Activated CD4-positive, alpha-beta T cell treated with anti-CD3 and anti-CD28 coated beads for 4 hours (primary cell): ENCODE measurements around the gene N4BP2.
A peak's percentile ranks its signal among the peaks of the same experiment; 100 is the strongest.

ENCODE experiments used
- DNase-seq, 2 donors: peaks; one replicate each; pipeline ENCODE4 v3.0.0-alpha.2; 2020

Gene N4BP2

DNA sequence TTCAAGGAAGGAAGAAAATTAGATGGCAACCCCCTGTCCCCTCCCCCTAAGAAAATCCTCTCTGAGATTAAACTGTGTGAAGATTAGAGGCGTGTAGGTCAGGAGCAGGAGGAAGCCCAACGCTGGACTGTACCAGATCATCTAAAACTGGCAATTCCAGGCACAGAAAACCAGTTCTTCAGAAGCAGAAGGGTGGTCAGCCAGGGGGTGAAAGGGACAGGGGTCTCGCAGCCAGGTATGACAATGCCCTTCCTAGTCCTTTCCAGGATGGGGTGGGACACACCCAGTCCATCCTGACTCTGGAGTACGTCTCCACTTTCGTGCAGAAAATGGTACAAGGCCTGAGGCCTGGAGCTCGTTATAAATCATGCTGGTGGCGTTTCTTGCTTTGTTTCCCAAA, 136.9 kb downstream of the N4BP2 start:
- no peak for DNase-seq

DNA sequence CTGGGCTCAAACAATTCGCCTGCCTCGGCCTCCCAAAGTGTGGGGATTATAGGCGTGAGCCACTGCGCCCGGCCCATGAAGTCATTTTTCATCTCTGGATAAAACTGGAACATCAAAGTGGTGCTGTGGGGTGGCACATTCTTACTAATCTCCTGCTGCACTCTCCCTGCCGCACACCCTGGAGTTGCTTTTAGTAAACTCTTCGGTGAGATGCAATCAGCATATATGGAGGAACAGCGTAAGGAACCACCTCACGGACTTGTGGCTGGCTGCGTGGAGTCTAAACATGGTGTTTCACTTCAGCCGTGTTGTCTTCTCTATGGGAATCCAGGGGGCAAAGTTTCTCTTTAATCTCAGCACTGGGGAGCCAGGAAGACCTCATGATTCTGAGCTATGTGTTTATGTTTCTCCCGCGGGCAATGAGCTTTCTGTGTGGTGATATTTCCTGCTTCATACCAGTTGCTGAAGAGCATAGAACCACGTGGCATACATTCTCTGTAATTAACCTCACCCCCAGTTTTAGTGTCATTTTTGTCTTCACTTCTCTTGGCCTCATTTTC, 138.0 kb downstream of the N4BP2 start:
- DNase-seq: no peak

- no peak for DNase-seq
Measured at GRCh38 chr4:40195182-40196177, 138.8 kb downstream of the N4BP2 start.

- no peak for DNase-seq
Measured at GRCh38 chr4:40196272-40196671, 139.6 kb downstream of the N4BP2 start.

DNA sequence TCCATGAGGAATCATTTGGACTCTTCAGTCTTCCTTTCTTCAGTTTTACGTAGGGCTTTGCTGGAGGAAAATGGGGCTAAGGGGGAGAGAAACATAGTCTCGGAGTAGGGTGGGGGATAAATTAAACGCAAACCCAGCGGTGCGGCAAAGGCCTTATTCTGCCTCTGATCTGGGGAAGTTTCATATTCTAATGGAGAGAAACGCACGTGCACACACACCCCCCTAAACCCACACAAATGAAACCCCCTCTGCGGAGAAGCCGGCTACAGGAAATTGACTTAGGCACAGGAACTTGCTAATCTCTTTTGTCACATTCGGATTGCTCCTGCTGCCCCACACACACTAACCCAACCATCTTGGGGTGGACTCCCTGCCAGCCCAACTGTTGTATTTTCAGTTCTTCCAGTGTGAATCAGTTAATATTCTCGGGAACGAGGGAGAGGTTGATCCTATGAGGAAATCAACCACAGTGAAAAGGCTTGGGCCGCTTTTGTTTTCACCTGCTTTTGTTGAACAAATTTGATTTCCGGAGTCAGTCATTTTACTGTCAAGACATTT, 140.2 kb downstream of the N4BP2 start, which contains the start of gene RHOH:
TSS of gene RHOH (plus strand) at position 308 of the 558 bp plus-strand sequence. CDS start 46,356 bp downstream, outside the sequence.
- DNase-seq: peak; percentile 77 to 80

DNA sequence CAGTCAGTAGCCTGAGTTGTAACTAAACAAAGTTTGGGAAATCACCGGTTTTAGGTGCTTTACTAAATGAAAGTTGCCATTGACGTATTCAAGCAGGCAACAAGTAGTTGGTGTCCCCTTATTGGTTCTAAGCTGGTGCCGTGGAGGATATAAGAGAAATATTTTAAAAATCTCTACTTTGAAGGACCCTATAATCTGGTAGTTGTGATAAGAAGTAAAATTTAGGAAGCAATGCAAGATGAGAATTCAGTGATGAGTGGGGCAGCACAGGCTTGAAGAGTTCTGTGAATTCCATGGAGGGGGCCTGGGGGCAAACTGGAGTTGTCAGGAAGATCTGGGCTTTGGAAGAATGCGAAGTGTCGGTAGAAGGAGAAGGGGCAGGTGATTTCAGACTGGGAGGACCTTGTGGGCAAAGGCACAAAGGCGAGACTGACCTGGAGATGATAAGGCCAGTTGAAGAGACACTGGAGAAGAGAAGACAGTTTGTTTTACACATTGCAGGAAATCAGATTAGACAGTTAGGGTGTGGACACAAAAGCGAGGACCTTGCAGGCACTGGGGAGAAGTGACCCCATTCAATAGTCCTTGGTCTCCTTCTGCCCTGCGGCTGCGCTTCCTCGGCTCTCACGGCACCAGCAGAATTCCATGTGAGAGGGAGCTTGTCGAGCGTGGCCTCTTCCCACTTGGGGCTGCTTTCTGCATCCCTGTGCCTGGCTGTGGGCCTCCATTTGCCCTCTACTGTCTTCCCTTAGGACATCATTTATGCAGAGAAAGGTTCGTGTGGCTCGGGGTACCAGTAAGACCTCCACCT, 141.4 kb downstream of the N4BP2 start:
- no peak for DNase-seq

GRCh38 chr4:40199179-40199670, 142.6 kb downstream of the N4BP2 start:
- DNase-seq: no peak

DNA sequence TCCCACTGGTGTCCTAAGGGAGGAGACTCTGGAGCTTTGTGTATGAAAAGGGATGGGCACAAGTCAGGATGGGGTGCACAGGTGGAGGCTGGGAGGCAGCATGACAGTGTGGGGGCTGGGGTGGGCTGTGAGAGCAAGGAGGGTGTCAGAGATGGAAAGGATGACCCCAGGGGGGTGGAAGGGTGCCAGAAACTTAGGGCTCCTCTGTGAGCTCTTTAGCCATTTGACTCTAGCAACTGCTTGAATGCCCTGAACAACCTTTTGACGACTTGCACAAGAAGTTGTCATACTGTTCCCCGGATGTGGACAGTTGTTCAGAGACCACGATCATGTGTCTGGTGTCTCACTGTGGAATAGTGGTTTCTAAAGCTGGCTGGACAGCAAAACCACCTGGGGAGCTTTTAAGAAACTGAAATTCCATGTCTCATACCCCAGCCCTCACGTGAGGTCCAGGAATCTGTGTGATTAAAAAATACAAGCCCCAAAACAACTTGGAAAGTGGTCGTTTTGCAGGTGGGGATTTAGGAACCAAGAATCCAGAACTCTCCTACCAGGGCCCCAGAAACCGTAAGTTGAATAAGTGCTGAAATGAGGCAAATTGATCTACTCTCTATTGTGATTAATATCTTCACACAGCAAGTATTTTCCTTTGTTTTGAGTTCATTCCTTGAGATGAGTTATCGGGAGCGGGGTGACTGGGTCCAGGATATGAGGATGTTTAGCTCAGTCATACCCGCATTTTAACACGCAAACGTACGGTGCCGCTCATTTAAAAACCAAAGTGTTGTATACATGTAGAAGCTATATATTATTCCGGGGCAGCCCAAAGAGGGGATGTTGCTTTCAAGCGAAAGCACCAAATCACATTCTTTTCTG, 143.6 kb downstream of the N4BP2 start:
- DNase-seq: peak; percentile 55 to 63

DNA sequence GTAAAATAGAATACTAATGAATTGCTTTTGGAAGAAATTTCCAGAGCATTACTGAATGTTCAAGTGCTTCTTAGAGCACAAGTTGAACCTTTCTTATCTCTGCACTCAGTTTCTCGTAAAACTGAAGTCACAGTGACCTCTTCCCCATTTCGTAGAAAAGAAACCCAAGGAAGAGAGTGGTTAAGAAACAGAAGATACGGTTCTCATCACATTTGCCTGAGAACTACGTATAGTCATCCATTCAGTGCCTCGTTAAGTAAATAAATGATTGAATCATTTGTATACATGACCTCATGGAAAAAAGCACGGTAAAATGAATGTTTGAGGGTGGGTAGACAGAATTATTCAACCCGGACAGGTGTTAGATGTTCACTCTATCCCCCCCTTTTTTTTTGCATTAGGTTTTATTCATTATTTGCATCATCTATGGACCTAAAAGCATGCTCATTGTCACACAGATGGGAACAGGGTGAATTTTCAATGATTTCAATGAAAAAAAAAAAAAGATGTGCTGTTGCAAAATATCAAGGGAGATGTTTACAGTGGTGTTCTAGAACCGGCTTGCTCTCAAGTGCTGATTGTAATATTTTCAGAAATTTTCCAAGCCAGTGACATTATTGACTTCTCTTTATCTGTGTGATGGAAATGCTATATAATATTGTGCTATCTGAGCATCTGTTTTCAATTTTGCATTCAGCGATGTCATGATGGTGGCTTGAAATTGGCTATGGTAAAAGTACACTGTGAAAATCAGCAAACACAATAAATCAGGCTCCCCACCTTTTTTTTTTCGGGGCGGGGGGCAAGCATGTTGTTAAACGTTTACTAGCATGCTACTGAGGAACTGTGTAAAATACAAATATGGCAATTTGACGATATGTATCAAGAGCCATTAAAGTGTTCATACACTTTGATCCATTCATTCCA, 144.5 kb downstream of the N4BP2 start:
- DNase-seq: no peak

- no peak for DNase-seq
Measured at GRCh38 chr4:40201898-40202297, 145.2 kb downstream of the N4BP2 start.

DNA sequence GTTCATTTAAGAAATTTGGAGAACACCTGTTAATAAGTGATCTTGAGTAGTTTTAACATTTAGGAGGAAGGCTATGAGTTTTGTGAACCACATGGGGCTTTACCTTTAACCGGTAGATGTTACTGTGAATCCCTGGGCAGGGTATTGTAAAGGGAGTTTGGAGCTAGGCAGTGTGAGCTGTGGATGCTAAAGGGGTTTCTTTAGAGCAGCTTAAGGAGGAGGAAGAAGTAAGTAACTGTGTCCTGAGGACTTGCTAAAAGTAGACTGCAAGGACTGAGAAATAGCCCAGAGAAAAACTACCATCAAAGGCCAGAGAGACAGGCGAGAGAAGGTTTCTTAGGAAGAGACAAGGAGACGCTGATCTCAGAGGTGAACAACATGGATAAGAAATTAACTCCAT, 145.8 kb downstream of the N4BP2 start:
- DNase-seq: no peak

- no peak for DNase-seq
Measured at GRCh38 chr4:40204507-40205258, 148.0 kb downstream of the N4BP2 start.

DNA sequence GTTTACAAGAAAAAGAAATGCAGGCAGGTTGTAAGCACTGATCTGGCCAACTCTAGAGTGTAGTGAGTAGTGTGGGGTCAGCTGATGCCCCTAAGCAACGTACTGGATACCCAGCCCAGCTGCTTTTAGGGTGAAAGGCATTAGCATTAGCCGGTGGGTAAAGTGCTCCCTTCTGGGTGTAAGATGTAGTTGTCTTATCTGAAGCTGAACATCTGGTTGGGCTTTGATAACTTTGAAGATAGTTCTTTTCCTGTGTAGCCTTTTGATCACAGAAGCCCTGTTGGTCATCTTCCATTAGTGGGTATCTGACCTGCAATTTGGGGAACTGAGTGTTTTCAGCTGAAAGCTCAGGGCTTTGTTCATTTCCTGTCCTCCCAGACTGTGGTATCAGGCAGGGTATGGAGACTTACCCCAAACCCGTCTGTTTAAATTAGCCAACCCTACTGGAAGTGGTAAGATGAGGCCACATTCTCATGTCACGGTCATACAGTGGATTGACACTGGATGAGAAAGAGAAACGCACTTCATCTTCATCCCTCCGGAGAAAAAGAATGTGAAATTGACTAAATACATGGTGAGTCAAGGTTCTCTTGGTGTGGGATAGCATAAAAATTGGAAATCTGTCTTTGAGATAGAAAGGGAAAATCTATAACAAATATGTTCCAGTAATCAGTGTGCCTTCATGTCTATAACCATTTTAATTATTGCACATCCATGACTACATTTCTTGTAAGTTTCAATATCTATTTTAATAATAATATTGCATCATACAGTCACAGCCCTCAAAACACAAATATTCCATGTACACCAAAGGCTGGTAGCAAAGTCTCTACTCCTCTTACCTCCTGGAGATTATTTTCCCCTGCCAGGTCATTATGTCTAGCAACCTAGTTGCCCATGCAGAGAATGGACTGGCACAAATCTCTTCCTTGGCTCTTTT, 148.9 kb downstream of the N4BP2 start:
- DNase-seq: no peak

GRCh38 chr4:40206426-40206825, 149.8 kb downstream of the N4BP2 start:
- no peak for DNase-seq
